ENCODE data around the gene MAN2A1. TPM values are rescaled to one million over a fixed set of nuclear protein-coding genes. Genes with fewer than 3 reads are reported as not detected.

The MAN2A1 gene
- polyA plus RNA-seq, 1 donor from 2014 or later, result 5.7 TPM

GRCh38 chr5:109682383-109682782, 7.3 kb upstream of the MAN2A1 start:
- no peaks in the 10 kb centered on the region for H4K20me1 ChIP-seq (ENCODE audit: insufficient read depth)
- TF ChIP-seq REST (IDR thresholded peaks at IDR 0.05; ENCODE audit: borderline replicate concordance), result no peak
- H3K9me2 ChIP-seq (ENCODE audit: insufficient read depth, low read length), result no peaks in the 10 kb centered on the region
- no peak overlapping the region for H2AFZ ChIP-seq (ENCODE audit: low read depth, low read length)
- no peaks in the 10 kb centered on the region for H3F3A ChIP-seq (ENCODE audit: insufficient read depth, low read length, poor library complexity, severe bottlenecking)
- H3K9ac ChIP-seq (ENCODE audit: low read length), result no peak overlapping the region
- no peaks in the 10 kb centered on the region for H3K79me2 ChIP-seq (replicated peaks; ENCODE audit: insufficient read depth, low read length)
- no peak overlapping the region for H3K4me2 ChIP-seq (ENCODE audit: low read length)
- no peak overlapping the region for H3K27ac ChIP-seq (ENCODE audit: low read length)
- H3K27me3 ChIP-seq (ENCODE audit: insufficient read depth, low read depth, low read length), result no peaks in the 10 kb centered on the region
- no peaks in the 10 kb centered on the region for H3K9me3 ChIP-seq (ENCODE audit: low read length)
- no peaks in the 10 kb centered on the region for H3K36me3 ChIP-seq (ENCODE audit: insufficient read depth, low read length)
- H3K4me3 ChIP-seq (ENCODE audit: low read length), result no peak overlapping the region

GRCh38 chr5:109685916-109686315, 3.8 kb upstream of the MAN2A1 start:
- Histone ChIP-seq H3K27me3 (ENCODE audit: insufficient read depth, low read depth, low read length) (no peaks in the 10 kb centered on the region), H3K79me2 (replicated peaks; ENCODE audit: insufficient read depth, low read length) (no peaks in the 10 kb centered on the region), H3K36me3 (ENCODE audit: insufficient read depth, low read length) (no peaks in the 10 kb centered on the region), H3F3A (ENCODE audit: insufficient read depth, low read length, poor library complexity, severe bottlenecking) (no peaks in the 10 kb centered on the region), H3K9me2 (ENCODE audit: insufficient read depth, low read length) (no peaks in the 10 kb centered on the region), H3K4me3 (ENCODE audit: low read length) (no peak overlapping the region), H2AFZ (ENCODE audit: low read depth, low read length) (no peak overlapping the region), H3K9me3 (ENCODE audit: low read length) (peaks cover 5% of the 10 kb centered on the region), H4K20me1 (ENCODE audit: insufficient read depth) (no peaks in the 10 kb centered on the region), H3K4me2 (ENCODE audit: low read length) (no peak overlapping the region), H3K27ac (ENCODE audit: low read length) (no peak overlapping the region), H3K9ac (ENCODE audit: low read length) (no peak overlapping the region)
- no peak for TF ChIP-seq CTCF (IDR thresholded peaks at IDR 0.05; ENCODE audit: poor library complexity, severe bottlenecking)
- TF ChIP-seq EZH2 (IDR thresholded peaks at IDR 0.05; ENCODE audit: borderline replicate concordance, insufficient read depth, low read length, poor library complexity, severe bottlenecking), result no peak
- TF ChIP-seq MXI1 (conservative IDR thresholded peaks at IDR 0.05; ENCODE audit: poor library complexity, severe bottlenecking), result no peak

GRCh38 chr5:109688630-109688969, 1.1 kb upstream of the MAN2A1 start:
- Histone ChIP-seq H3K27ac (ENCODE audit: low read length) (peak overlapping the region; percentile 73), H3K79me2 (replicated peaks; ENCODE audit: insufficient read depth, low read length) (peaks cover 23% of the 10 kb centered on the region), H3K36me3 (ENCODE audit: insufficient read depth, low read length) (no peaks in the 10 kb centered on the region), H3K4me2 (ENCODE audit: low read length) (peak overlapping the region; percentile 13), H2AFZ (ENCODE audit: low read depth, low read length) (peak overlapping the region; percentile 82), H3K27me3 (ENCODE audit: insufficient read depth, low read depth, low read length) (no peaks in the 10 kb centered on the region), H3F3A (ENCODE audit: insufficient read depth, low read length, poor library complexity, severe bottlenecking) (no peaks in the 10 kb centered on the region), H4K20me1 (ENCODE audit: insufficient read depth) (no peaks in the 10 kb centered on the region), H3K9ac (ENCODE audit: low read length) (peak overlapping the region; percentile 56), H3K4me3 (ENCODE audit: low read length) (peak overlapping the region; percentile 95), H3K9me2 (ENCODE audit: insufficient read depth, low read length) (no peaks in the 10 kb centered on the region), H3K9me3 (ENCODE audit: low read length) (peaks cover 5% of the 10 kb centered on the region)
- no peak for TF ChIP-seq MXI1 (conservative IDR thresholded peaks at IDR 0.05; ENCODE audit: poor library complexity, severe bottlenecking)
- TF ChIP-seq TAF1 (IDR thresholded peaks at IDR 0.05; ENCODE audit: low read depth), result no peak
- peak; percentile 64 for TF ChIP-seq CTCF (IDR thresholded peaks at IDR 0.05; ENCODE audit: poor library complexity, severe bottlenecking)
- TF ChIP-seq REST (IDR thresholded peaks at IDR 0.05; ENCODE audit: borderline replicate concordance), result no peak
- peak; percentile 58 for TF ChIP-seq RAD21 (conservative IDR thresholded peaks at IDR 0.05)
- no peak for TF ChIP-seq EP300 (conservative IDR thresholded peaks at IDR 0.05; ENCODE audit: poor library complexity, severe bottlenecking)
- no peak for TF ChIP-seq POLR2AphosphoS5 (IDR thresholded peaks at IDR 0.05)
- TF ChIP-seq EZH2 (IDR thresholded peaks at IDR 0.05; ENCODE audit: borderline replicate concordance, insufficient read depth, low read length, poor library complexity, severe bottlenecking), result no peak
- TF ChIP-seq SMC3 (conservative IDR thresholded peaks at IDR 0.05; ENCODE audit: poor library complexity), result peak; percentile 55

Data from neural cell (in vitro differentiated cells).